PC-3 (cell line): Measurements from ENCODE around the gene ST6GAL1. TPM values are rescaled to one million over a fixed set of nuclear protein-coding genes. Genes with fewer than 3 reads are reported as not detected.

ENCODE experiments used
- ATAC-seq: fragments of 200-7000 bp; cut with Tn5 transposase; 2 replicates; pipeline ENCODE4 v1.9.1; 2020; ENCODE audit warnings: mild to moderate bottlenecking, moderate library complexity
- BruUV-seq: library from RNA; stranded (reverse); fragments of 400-500 nt; replicated peaks from 2 replicates; lab custom pipeline; 2021; lab: Mats Ljungman, UMichigan
- CTCF ChIA-PET: fragments of 300-600 bp; sonication (Branson Sonifier 250); formaldehyde crosslinking; loops from one replicate; lab custom pipeline; 2022; ENCODE audit warnings: antibody characterized with exemption; lab: Charles Lee
- POLR2A ChIA-PET: fragments of 300-600 bp; sonication (Branson Sonifier 250); formaldehyde crosslinking; loops from one replicate; lab custom pipeline; 2022; ENCODE audit warnings: antibody characterized with exemption; ENCODE audit not compliant: unreplicated experiment; lab: Charles Lee
- DNase-seq: peaks from one replicate; pipeline ENCODE4 v3.0.0-alpha.2; 2015
- H2AFZ ChIP-seq: fragments of 300-600 bp; sonication (generic); 2 replicates; pipeline ENCODE4 v1.6.0; 2016; ENCODE audit warnings: antibody characterized with exemption, low read length
- H3F3A ChIP-seq: fragments of 300-600 bp; sonication (generic); one replicate; pipeline ENCODE4 v1.6.0; 2017; ENCODE audit warnings: antibody characterized with exemption, low read length, control low read depth, mild to moderate bottlenecking; ENCODE audit not compliant: unreplicated experiment
- H3K27ac ChIP-seq: fragments of 300-600 bp; sonication (generic); 2 replicates; pipeline ENCODE4 v1.5.1; 2016; ENCODE audit warnings: mild to moderate bottlenecking, low read length
- H3K27me3 ChIP-seq: fragments of 300-600 bp; sonication (generic); 2 replicates; pipeline ENCODE4 v1.6.1; 2016; ENCODE audit warnings: low read length, mixed read lengths
- H3K36me3 ChIP-seq: fragments of 300-600 bp; sonication (generic); 2 replicates; pipeline ENCODE4 v1.6.1; 2016; ENCODE audit warnings: low read depth, mixed run types, low read length, mixed read lengths
- H3K4me1 ChIP-seq: fragments of 300-600 bp; sonication (generic); 2 replicates; pipeline ENCODE4 v1.5.1; 2016; ENCODE audit warnings: low read length; ENCODE audit not compliant: insufficient read depth
- H3K4me2 ChIP-seq: fragments of 300-600 bp; sonication (generic); 2 replicates; pipeline ENCODE4 v1.6.0; 2016; ENCODE audit warnings: low read length
- H3K4me3 ChIP-seq: fragments of 300-600 bp; sonication (generic); 2 replicates; pipeline ENCODE4 v1.5.1; 2016; ENCODE audit warnings: mild to moderate bottlenecking, low read length, mixed read lengths
- H3K79me2 ChIP-seq: fragments of 300-600 bp; sonication (generic); 2 replicates; pipeline ENCODE4 v1.6.1; 2017; ENCODE audit warnings: low read length, mixed read lengths
- H3K9ac ChIP-seq: fragments of 300-600 bp; sonication (generic); 2 replicates; pipeline ENCODE4 v1.6.0; 2016; ENCODE audit warnings: mild to moderate bottlenecking, low read length
- H3K9me2 ChIP-seq: fragments of 300-600 bp; sonication (generic); replicated peaks from 2 replicates; pipeline ENCODE4 v1.6.1; 2016; ENCODE audit warnings: mixed run types, low read length, mixed read lengths
- H3K9me3 ChIP-seq: fragments of 300-600 bp; sonication (generic); 2 replicates; pipeline ENCODE4 v1.6.1; 2016; ENCODE audit warnings: low read length, mixed read lengths
- H4K20me1 ChIP-seq: fragments of 300-600 bp; sonication (generic); 2 replicates; pipeline ENCODE4 v1.6.1; 2016; ENCODE audit warnings: low read length, mixed read lengths
- CTCF ChIP-seq: fragments of 300-600 bp; sonication (generic); conservative IDR thresholded peaks from 2 replicates; pipeline ENCODE4 v1.5.1; 2017; ENCODE audit warnings: antibody characterized with exemption, low read depth, mild to moderate bottlenecking, low read length
- EZH2 ChIP-seq: fragments of 300-600 bp; sonication (generic); IDR thresholded peaks from one replicate; pipeline ENCODE4 v1.6.1; 2017; ENCODE audit warnings: antibody characterized with exemption, mild to moderate bottlenecking, low read length; ENCODE audit not compliant: unreplicated experiment
- EZH2phosphoT487 ChIP-seq: fragments of 300-600 bp; sonication (generic); IDR thresholded peaks from 2 replicates; pipeline ENCODE4 v1.6.1; 2018; ENCODE audit warnings: mild to moderate bottlenecking, antibody characterized with exemption, low read length, borderline replicate concordance
- intact Hi-C: fragments of 100-400 bp; cut with micrococcal nuclease; formaldehyde crosslinking; loops from 2 replicates; pipeline ENCODE4 v1.9.0; 2023
- total RNA-seq: library from RNA; depleted of rRNA; stranded (reverse); fragments of >200 nt; gene quantifications from 2 replicates; pipeline ENCODE4 v1.2.3, GENCODE V29; 2014

ST6GAL1 gene
- total RNA-seq, 1 experiment from 2014 or later, result 9.4 TPM

GRCh38 chr3:187042346-187042745 lies 112.0 kb downstream of the ST6GAL1 start:
- Histone ChIP-seq H3K27ac (no peak overlapping the region), H3K9me2 (no peaks in the 10 kb centered on the region), H3K36me3 (no peaks in the 10 kb centered on the region), H3K27me3 (no peaks in the 10 kb centered on the region), H3K9ac (no peak overlapping the region), H3K4me3 (no peak overlapping the region), H4K20me1 (no peaks in the 10 kb centered on the region), H3K79me2 (no peaks in the 10 kb centered on the region), H2AFZ (no peak overlapping the region), H3K4me1 (peaks cover 14% of the 10 kb centered on the region), H3K4me2 (no peak overlapping the region), H3F3A (no peaks in the 10 kb centered on the region), H3K9me3 (no peaks in the 10 kb centered on the region)
- ATAC-seq (no peak), DNase-seq (no peak)
- TF ChIP-seq EZH2 (no peak), EZH2phosphoT487 (no peak), CTCF (no peak)
- CTCF ChIA-PET, result no interaction called here
- intact Hi-C loops, result no loop called here
- POLR2A ChIA-PET, result no interaction called here
- no TSS peak for BruUV-seq

GRCh38 chr3:187042874-187043458 lies 112.6 kb downstream of the ST6GAL1 start:
- Histone ChIP-seq H3K79me2 (no peaks in the 10 kb centered on the region), H3K27me3 (no peaks in the 10 kb centered on the region), H3K4me1 (peaks cover 14% of the 10 kb centered on the region), H3K9ac (no peak overlapping the region), H3K9me2 (no peaks in the 10 kb centered on the region), H3K4me3 (no peak overlapping the region), H2AFZ (no peak overlapping the region), H3K4me2 (no peak overlapping the region), H3K9me3 (no peaks in the 10 kb centered on the region), H4K20me1 (no peaks in the 10 kb centered on the region), H3K36me3 (no peaks in the 10 kb centered on the region), H3F3A (no peaks in the 10 kb centered on the region), H3K27ac (no peak overlapping the region)
- ATAC-seq (no peak), DNase-seq (no peak)
- CTCF ChIA-PET, result no interaction called here
- POLR2A ChIA-PET, result no interaction called here
- no TSS peak for BruUV-seq
- intact Hi-C loops, result no loop called here
- TF ChIP-seq EZH2phosphoT487, result no peak
- TF ChIP-seq CTCF, result no peak
- no peak for TF ChIP-seq EZH2

- no peaks in the 10 kb centered on the region for H4K20me1 ChIP-seq
- peaks cover 14% of the 10 kb centered on the region for H3K4me1 ChIP-seq
- peak; percentile 35; the same call in 1 of the 2 replicates for ATAC-seq
- DNase-seq, result no peak
- no peaks in the 10 kb centered on the region for H3F3A ChIP-seq
- no peak for TF ChIP-seq EZH2phosphoT487
- no peak for TF ChIP-seq EZH2
- TF ChIP-seq CTCF, result no peak
- ChIA-PET CTCF (no interaction called here), POLR2A (no interaction called here)
- H3K9me3 ChIP-seq, result no peaks in the 10 kb centered on the region
- H3K27me3 ChIP-seq, result no peaks in the 10 kb centered on the region
- H3K79me2 ChIP-seq, result no peaks in the 10 kb centered on the region
- no peaks in the 10 kb centered on the region for H3K9me2 ChIP-seq
- no peak overlapping the region for H2AFZ ChIP-seq
- BruUV-seq, result no TSS peak
- intact Hi-C loops, result no loop called here
- no peaks in the 10 kb centered on the region for H3K36me3 ChIP-seq
- H3K4me2 ChIP-seq, result no peak overlapping the region
- H3K9ac ChIP-seq, result no peak overlapping the region
- H3K4me3 ChIP-seq, result no peak overlapping the region
- H3K27ac ChIP-seq, result no peak overlapping the region
Observed at GRCh38 chr3:187044206-187044605, 113.9 kb downstream of the ST6GAL1 start.
